Astrocyte (in vitro differentiated cells and primary cell): ENCODE data around the gene TMC2.

ENCODE experiments used
- EZH2 ChIP-seq: IDR thresholded peaks from 2 replicates; pipeline ENCODE4 v1.6.1; 2012; ENCODE audit warnings: mild to moderate bottlenecking, low read length, inconsistent platforms; ENCODE audit not compliant: insufficient read depth
- TF ChIP-seq, protein P1 (sequence below): IDR thresholded peaks from 2 replicates; pipeline ENCODE4 v1.5.1; 2011; ENCODE audit warnings: low read depth, mild to moderate bottlenecking, inconsistent platforms, low read length, moderate library complexity; ENCODE audit not compliant: insufficient read depth

DNA sequence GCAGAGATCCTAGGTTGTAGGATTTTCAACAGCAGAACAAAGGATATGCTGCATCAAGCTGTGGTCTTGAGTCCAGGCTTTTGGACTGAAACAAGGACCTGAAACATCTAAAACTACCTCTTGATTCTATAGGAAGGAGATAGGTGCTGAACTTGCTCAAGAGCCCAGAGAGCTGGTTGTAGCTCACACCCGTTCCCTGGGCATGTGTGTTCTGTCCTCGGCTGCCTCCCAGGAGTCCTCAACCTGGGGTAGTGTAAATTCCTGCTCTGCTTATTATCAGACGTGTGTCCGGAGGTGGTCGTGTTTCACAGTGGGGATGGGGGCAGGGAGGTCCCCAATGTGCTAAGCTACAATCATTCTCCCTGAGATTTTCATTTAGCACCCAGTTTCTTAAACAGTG is 120.9 kb downstream of the TMC2 start:
- TF ChIP-seq, protein P1, sequence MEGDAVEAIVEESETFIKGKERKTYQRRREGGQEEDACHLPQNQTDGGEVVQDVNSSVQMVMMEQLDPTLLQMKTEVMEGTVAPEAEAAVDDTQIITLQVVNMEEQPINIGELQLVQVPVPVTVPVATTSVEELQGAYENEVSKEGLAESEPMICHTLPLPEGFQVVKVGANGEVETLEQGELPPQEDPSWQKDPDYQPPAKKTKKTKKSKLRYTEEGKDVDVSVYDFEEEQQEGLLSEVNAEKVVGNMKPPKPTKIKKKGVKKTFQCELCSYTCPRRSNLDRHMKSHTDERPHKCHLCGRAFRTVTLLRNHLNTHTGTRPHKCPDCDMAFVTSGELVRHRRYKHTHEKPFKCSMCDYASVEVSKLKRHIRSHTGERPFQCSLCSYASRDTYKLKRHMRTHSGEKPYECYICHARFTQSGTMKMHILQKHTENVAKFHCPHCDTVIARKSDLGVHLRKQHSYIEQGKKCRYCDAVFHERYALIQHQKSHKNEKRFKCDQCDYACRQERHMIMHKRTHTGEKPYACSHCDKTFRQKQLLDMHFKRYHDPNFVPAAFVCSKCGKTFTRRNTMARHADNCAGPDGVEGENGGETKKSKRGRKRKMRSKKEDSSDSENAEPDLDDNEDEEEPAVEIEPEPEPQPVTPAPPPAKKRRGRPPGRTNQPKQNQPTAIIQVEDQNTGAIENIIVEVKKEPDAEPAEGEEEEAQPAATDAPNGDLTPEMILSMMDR = no peak
- TF ChIP-seq EZH2 = no peak
